K562 (cell line): ENCODE results near the gene UROD. TPM values are rescaled to one million over a fixed set of nuclear protein-coding genes. Genes with fewer than 3 reads are reported as not detected.

Experiments
- RNF2 ChIP-seq: sonication (generic); IDR thresholded peaks from 2 replicates; pipeline ENCODE4 v1.6.1; 2016
- TFAP4 ChIP-seq: sonication (generic); formaldehyde crosslinking; IDR thresholded peaks from 2 replicates; pipeline ENCODE4 v1.8.0; 2022; ENCODE audit warnings: missing genetic modification reagents, mild to moderate bottlenecking, moderate library complexity, borderline replicate concordance
- TRIM24 ChIP-seq, 2 experiments: fragments of 450-650 bp; IDR thresholded peaks; 2 replicates each; pipeline ENCODE4 v1.6.1; 2016
- ZNF311 ChIP-seq: fragments of 250-450 bp; sonication (Bioruptor Pico); IDR thresholded peaks from 2 replicates; pipeline ENCODE4 v1.4.0; 2020; ENCODE audit warnings: mild to moderate bottlenecking, moderate library complexity
- ZNF318 ChIP-seq, 2 experiments: fragments of 450-650 bp; IDR thresholded peaks; 2 replicates each; pipeline ENCODE4 v1.6.1; 2016; ENCODE audit warnings: mild to moderate bottlenecking in 2 of 2, borderline replicate concordance in 1 of 2, low read depth in 1 of 2, moderate library complexity in 1 of 2
- ZNF778 ChIP-seq: fragments of 450-650 bp; formaldehyde crosslinking; IDR thresholded peaks from 2 replicates; pipeline ENCODE4 v1.4.0; 2020; ENCODE audit warnings: mild to moderate bottlenecking, moderate library complexity
- polyA plus RNA-seq, 8 experiments: library from polyadenylated mRNA; depleted of rRNA in 4 of 8; stranded (reverse) in 5 of 8; unstranded in 3 of 8; fragments of >200 nt; fragmentation: Nextera tagmentation in 2 of 8; fragmentation: Illumina TruSeq in 1 of 8; extraction: Ambion mirVana in 2 of 8; extraction: Trizol in 1 of 8; gene quantifications; 2 replicates each; pipeline versions ENCODE4 v1.2.1 to v1.2.3, GENCODE V29; 2011 to 2014; ENCODE audit warnings: inconsistent platforms in 1 of 8, missing spikeins in 1 of 8
- total RNA-seq, 7 experiments: library from RNA; depleted of rRNA in 6 of 7; stranded (reverse); fragments of >200 nt in 6 of 7; fragmentation: Illumina TruSeq in 2 of 7; extraction: Trizol in 2 of 7; gene quantifications; 2 replicates each; pipeline versions ENCODE4 v1.2.1 to v1.2.3, GENCODE V29; 2011 to 2021; ENCODE audit warnings: low replicate concordance in 1 of 7
- TF ChIP-seq, protein P1 (sequence below): sonication (generic); formaldehyde crosslinking; IDR thresholded peaks from 2 replicates; pipeline ENCODE4 v1.8.0; 2023; ENCODE audit warnings: mild to moderate bottlenecking, missing genetic modification reagents
- TF ChIP-seq, protein P2 (sequence below): IDR thresholded peaks from 2 replicates; pipeline ENCODE4 v1.6.1; 2014; ENCODE audit warnings: antibody characterized with exemption

UROD gene
- total and polyA plus RNA-seq, 9 of the 15 experiments (the other 6 are each of a cell fraction or from before 2014, with no cell fraction given) = 533 to 2,933 (median 1,100) TPM

DNA sequence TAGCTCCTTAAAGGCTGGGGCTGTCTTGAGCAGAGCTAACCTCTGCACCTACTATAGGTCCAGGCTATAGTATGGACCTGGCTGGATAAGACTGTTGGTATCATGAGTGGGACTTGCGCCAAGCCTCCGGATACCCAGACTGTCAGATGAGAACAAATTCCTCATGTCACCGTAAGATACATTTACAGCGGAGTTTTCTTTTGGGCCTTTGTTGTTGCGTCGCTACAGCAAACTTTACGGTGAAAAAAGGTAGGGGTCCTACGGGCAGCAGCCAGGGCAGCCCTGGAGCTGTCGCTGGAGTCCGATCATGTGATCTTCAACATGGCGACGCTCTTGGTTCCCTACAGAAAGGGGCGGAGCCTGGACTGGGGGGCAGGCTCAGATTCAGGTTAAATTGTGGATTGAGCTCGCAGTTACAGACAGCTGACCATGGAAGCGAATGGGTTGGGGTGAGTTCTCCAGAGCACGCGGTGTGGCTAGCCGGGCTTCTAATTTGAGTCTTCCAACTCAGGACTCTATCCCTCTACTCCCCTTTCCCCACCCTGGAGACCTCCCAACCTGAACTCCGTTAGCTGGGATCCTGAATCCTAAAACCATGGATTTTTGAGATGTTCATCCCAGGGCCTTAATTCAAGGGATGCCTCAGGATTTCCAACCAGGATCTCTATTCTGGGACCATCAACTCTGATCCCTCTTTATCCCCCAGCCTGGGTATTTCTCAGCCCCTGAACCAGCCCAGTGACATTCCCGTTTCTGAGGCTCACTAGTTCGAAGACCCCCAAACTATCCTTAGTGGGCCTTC lies at the start of gene UROD (continued):
- TF ChIP-seq, protein P1, sequence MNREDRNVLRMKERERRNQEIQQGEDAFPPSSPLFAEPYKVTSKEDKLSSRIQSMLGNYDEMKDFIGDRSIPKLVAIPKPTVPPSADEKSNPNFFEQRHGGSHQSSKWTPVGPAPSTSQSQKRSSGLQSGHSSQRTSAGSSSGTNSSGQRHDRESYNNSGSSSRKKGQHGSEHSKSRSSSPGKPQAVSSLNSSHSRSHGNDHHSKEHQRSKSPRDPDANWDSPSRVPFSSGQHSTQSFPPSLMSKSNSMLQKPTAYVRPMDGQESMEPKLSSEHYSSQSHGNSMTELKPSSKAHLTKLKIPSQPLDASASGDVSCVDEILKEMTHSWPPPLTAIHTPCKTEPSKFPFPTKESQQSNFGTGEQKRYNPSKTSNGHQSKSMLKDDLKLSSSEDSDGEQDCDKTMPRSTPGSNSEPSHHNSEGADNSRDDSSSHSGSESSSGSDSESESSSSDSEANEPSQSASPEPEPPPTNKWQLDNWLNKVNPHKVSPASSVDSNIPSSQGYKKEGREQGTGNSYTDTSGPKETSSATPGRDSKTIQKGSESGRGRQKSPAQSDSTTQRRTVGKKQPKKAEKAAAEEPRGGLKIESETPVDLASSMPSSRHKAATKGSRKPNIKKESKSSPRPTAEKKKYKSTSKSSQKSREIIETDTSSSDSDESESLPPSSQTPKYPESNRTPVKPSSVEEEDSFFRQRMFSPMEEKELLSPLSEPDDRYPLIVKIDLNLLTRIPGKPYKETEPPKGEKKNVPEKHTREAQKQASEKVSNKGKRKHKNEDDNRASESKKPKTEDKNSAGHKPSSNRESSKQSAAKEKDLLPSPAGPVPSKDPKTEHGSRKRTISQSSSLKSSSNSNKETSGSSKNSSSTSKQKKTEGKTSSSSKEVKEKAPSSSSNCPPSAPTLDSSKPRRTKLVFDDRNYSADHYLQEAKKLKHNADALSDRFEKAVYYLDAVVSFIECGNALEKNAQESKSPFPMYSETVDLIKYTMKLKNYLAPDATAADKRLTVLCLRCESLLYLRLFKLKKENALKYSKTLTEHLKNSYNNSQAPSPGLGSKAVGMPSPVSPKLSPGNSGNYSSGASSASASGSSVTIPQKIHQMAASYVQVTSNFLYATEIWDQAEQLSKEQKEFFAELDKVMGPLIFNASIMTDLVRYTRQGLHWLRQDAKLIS (CRISPR knock-in tag) = 0 out of 2 replicates have a peak, but pooled peaks have one; percentile 17
- TF ChIP-seq ZNF318 (IDR thresholded peaks at IDR 0.05; ENCODE audit: borderline replicate concordance in 1 of 2, low read depth in 1 of 2) = no peak
- TF ChIP-seq RNF2 = peak; percentile 58; the same call in 1 of the 2 replicates
- TF ChIP-seq ZNF311 (CRISPR knock-in tag) = no peak
- TF ChIP-seq, protein P2, sequence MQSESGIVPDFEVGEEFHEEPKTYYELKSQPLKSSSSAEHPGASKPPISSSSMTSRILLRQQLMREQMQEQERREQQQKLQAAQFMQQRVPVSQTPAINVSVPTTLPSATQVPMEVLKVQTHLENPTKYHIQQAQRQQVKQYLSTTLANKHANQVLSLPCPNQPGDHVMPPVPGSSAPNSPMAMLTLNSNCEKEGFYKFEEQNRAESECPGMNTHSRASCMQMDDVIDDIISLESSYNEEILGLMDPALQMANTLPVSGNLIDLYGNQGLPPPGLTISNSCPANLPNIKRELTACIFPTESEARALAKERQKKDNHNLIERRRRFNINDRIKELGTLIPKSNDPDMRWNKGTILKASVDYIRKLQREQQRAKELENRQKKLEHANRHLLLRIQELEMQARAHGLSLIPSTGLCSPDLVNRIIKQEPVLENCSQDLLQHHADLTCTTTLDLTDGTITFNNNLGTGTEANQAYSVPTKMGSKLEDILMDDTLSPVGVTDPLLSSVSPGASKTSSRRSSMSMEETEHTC = peak; percentile 80
- TF ChIP-seq ZNF778 (CRISPR knock-in tag) = no peak
- no peak for TF ChIP-seq TRIM24 (IDR thresholded peaks at IDR 0.05)
- peak; percentile 91 for TF ChIP-seq TFAP4 (CRISPR knock-in tag)
